Activated naive CD8-positive, alpha-beta T cell treated with anti-CD3 and anti-CD28 coated beads, Interleukin-2, amount 50 U/mL, for 24 hours (primary cell): ENCODE measurements around the gene GUCA1C.
A peak's percentile ranks its signal among the peaks of the same experiment; 100 is the strongest.

Source experiments
- ATAC-seq: fragments of 150-1000 bp; cut with Tn5 transposase; one replicate; pipeline ENCODE4 v1.10.0; 2021
- DNase-seq: peaks from one replicate; pipeline ENCODE4 v3.0.0; 2021
- H3K27ac Mint-ChIP-seq: one replicate; pipeline ENCODE4 v1.8.0; 2021; ENCODE audit warnings: mild to moderate bottlenecking, mixed read lengths
- H3K27me3 Mint-ChIP-seq: one replicate; pipeline ENCODE4 v1.8.0; 2021; ENCODE audit warnings: mixed read lengths
- H3K36me3 Mint-ChIP-seq: one replicate; pipeline ENCODE4 v1.8.0; 2021; ENCODE audit warnings: low read depth, mixed read lengths
- H3K4me1 Mint-ChIP-seq: one replicate; pipeline ENCODE4 v1.8.0; 2021; ENCODE audit warnings: mixed read lengths
- H3K4me3 Mint-ChIP-seq: one replicate; pipeline ENCODE4 v1.8.0; 2021; ENCODE audit warnings: mild to moderate bottlenecking, moderate library complexity, mixed read lengths
- H3K9me3 Mint-ChIP-seq: one replicate; pipeline ENCODE4 v1.8.0; 2021; ENCODE audit warnings: mixed read lengths

GUCA1C gene, protein sequence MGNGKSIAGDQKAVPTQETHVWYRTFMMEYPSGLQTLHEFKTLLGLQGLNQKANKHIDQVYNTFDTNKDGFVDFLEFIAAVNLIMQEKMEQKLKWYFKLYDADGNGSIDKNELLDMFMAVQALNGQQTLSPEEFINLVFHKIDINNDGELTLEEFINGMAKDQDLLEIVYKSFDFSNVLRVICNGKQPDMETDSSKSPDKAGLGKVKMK

DNA sequence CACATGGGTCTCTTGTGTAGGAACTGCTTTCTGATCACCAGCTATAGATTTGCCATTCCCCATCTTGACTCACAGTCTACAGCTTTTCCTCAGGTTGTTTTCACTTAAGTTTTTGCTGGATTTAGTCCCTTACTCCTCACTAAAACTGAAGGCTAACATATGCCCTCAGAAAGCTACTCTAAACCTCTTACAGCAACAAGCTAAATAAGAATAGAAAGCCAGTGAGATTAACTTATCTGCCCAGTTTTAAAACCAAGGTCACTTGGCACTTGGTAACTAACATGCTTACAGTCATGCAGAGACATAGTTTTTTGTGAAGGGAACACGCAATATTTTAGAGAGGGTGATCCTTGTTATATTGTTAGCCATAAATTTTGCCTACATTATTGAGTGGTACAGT, at the start of gene GUCA1C:
Gene GUCA1C (minus strand): TSS at position 180 of the 400 bp plus-strand sequence. CDS start 117 bp downstream, at position 63.
- Mint-ChIP-seq H3K4me3 (no peak within 1 kb of the TSS), H3K27ac (no peak within 1 kb of the TSS), H3K27me3 (peaks cover 14% of the 10 kb centered on the region), H3K4me1 (no peaks in the 10 kb centered on the region), H3K9me3 (no peaks in the 10 kb centered on the region), H3K36me3 (no peaks in the 10 kb centered on the region)
- DNase-seq (no peak), ATAC-seq (no peak)

DNA sequence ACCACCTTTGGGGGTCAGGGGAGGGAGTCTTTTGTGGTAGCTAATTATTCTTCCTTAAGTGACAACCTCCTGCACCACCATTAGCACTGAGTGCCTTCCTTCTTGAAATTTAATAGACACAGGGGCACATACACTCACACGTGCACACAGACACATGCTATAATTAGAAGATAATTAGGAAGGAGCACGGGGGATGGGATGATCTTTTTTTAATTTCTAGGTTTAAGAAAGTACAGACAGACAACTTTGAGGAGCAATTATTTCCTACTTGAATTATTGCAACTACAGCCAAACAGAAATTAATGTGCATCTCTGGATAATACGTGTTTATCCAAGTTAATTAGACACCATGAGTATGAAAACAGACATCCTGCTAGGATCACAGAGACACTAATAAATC, 44.8 kb upstream of the GUCA1C start:
- H3K36me3 Mint-ChIP-seq, result no peaks in the 10 kb centered on the region
- no peak overlapping the region for H3K4me3 Mint-ChIP-seq
- no peak for DNase-seq
- H3K27me3 Mint-ChIP-seq, result peaks cover 3% of the 10 kb centered on the region
- H3K9me3 Mint-ChIP-seq, result no peaks in the 10 kb centered on the region
- no peak overlapping the region for H3K27ac Mint-ChIP-seq
- no peak for ATAC-seq
- H3K4me1 Mint-ChIP-seq, result no peaks in the 10 kb centered on the region

DNA sequence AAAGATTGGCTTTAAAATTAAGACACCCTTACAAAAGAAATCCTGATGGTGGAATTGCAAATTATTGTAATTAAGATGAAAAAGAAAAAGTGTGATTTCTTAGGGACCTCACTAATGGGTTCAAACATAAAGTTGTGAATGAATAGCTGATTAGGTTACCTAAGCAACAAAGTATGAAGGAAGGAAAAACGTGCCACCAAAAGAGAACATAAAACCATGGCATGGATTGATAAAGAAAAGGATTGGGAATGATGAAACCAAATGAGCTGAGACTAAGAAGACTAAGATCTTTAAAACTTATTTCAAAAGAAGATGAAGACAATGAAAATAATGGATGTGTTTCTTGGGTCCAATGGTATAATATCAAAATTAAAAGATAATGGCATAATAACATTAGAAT, 32.2 kb upstream of the GUCA1C start:
- H3K27ac Mint-ChIP-seq, result no peak overlapping the region
- ATAC-seq (no peak), DNase-seq (no peak)
- no peaks in the 10 kb centered on the region for H3K4me1 Mint-ChIP-seq
- H3K36me3 Mint-ChIP-seq, result no peaks in the 10 kb centered on the region
- H3K4me3 Mint-ChIP-seq, result no peak overlapping the region
- no peaks in the 10 kb centered on the region for H3K9me3 Mint-ChIP-seq
- H3K27me3 Mint-ChIP-seq, result peaks cover 11% of the 10 kb centered on the region

DNA sequence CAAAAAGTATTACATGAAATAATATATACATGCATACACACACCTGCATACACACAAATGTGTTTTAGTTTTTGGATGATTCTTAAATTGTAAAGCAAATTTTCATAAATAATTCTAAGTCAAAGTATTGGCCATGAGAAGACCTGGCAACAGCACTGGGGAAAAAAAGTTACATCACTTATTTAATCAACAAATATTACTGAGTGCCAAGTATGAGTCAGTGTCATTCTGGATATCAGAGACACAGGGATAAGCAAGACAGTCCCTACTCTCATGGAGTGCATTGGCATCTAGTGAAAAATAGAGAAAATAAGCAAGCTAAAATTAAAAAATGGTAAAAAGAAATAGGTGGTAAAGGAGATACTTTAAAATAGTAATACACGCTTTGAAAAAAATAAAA, 29.4 kb upstream of the GUCA1C start:
- Mint-ChIP-seq H3K36me3 (no peaks in the 10 kb centered on the region), H3K4me1 (no peaks in the 10 kb centered on the region), H3K27ac (no peak overlapping the region), H3K4me3 (no peak overlapping the region), H3K27me3 (peaks cover 12% of the 10 kb centered on the region), H3K9me3 (no peaks in the 10 kb centered on the region)
- DNase-seq (no peak), ATAC-seq (no peak)

DNA sequence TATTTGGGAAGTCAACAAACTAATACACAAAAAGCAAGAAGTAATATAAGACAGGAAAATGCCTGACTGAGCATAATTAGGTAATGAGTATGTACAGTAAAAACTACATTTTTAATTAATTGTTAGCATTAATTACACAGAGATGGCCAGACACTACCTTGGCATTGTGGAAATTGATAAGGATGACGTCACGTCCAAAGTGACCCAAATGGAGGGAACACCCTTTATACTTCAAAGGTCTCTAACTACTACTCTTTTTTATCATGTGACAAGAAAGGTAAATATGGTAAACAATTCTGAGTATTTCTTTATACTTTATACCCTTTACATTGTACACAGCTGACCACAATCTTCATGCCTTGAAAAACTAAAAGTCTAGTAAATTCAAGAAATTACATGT, 22.4 kb upstream of the GUCA1C start:
- H3K9me3 Mint-ChIP-seq, result no peaks in the 10 kb centered on the region
- no peak for DNase-seq
- ATAC-seq, result no peak
- H3K36me3 Mint-ChIP-seq, result no peaks in the 10 kb centered on the region
- H3K4me1 Mint-ChIP-seq, result no peaks in the 10 kb centered on the region
- no peak overlapping the region for H3K27ac Mint-ChIP-seq
- H3K4me3 Mint-ChIP-seq, result no peak overlapping the region
- H3K27me3 Mint-ChIP-seq, result peaks cover 4% of the 10 kb centered on the region

DNA sequence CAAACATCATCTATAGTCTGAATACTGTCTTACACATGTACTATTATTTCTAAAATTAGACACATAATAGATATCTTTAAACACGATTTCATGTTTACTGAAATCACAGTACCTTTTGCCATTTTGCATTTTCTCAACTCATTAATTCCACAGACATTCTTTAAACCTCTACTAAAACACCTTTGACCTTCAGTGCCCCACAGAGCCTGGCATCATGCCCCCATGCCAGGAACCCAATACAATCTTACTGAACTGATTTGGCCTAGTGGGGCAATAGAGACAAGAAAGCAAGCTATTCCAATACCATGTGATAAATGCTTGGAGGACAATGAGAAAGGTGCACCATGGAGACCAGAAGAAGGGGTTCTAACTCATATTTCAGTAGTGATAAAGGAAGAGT, 19.3 kb upstream of the GUCA1C start:
- no peaks in the 10 kb centered on the region for H3K9me3 Mint-ChIP-seq
- no peaks in the 10 kb centered on the region for H3K4me1 Mint-ChIP-seq
- no peak overlapping the region for H3K4me3 Mint-ChIP-seq
- H3K36me3 Mint-ChIP-seq, result no peaks in the 10 kb centered on the region
- H3K27me3 Mint-ChIP-seq, result no peaks in the 10 kb centered on the region
- H3K27ac Mint-ChIP-seq, result no peak overlapping the region
- DNase-seq (no peak), ATAC-seq (no peak)

DNA sequence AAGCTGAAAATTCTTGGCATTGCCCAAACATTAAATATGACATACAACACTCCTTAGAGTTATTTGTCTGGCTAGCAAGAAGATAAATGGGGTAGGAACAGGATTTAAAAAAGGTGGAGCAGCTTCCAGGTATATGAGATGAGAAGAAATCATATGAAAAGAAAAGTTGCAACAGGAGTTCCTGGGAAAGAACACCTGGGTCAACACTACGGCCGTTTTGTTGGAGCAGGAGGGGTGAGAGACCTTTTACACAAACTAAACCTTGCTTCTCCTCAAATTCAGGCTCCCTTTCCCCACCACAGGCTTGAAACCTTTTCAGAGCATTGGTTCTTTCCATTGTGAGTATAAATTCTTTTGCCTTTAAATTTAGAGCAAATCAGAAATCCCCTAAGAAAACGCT, 18.8 kb upstream of the GUCA1C start:
- Mint-ChIP-seq H3K27ac (no peak overlapping the region), H3K36me3 (no peaks in the 10 kb centered on the region), H3K4me1 (no peaks in the 10 kb centered on the region), H3K9me3 (no peaks in the 10 kb centered on the region), H3K4me3 (no peak overlapping the region), H3K27me3 (no peaks in the 10 kb centered on the region)
- ATAC-seq (no peak), DNase-seq (no peak)

DNA sequence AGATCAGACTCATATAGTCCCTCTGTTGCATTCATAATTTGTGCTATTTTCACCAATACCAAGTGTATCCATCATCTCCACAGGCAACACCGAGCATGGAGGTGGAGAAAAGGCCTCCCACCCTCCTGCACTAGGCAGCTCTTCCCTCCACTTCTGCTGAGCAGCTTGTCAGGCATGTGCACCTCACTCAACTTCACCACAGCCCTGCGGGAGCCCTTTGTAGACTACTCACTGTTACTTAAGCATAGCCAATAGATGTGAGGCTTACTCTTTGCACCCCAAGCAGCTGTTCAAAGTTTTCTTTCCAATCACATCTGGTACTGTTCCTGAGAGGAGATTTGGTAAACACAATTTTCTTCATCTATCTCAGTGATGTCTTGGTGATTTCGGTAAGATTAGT, 16.9 kb upstream of the GUCA1C start:
- Mint-ChIP-seq H3K36me3 (no peaks in the 10 kb centered on the region), H3K27ac (no peak overlapping the region), H3K27me3 (no peaks in the 10 kb centered on the region), H3K4me3 (no peak overlapping the region), H3K9me3 (no peaks in the 10 kb centered on the region), H3K4me1 (peaks cover 2% of the 10 kb centered on the region)
- DNase-seq (no peak), ATAC-seq (no peak)

DNA sequence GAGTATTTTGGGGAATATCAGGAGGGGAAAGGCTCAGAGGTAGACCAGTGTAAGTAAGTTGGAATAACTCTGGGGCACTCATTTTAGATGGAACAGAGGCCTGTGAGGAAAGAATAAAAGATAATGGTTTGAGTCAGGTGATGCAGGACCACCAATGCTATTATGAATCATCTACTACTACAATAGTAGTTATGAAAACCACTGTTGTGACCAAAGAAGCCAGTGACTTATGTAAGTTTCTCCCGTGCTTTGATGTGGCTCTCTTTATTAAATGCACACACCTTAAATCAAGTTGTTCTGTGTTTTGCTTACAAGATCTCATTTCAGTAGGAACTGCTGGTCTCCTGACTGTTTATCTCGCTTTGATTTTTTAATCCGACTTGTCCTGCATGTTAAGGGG, 13.1 kb upstream of the GUCA1C start:
- no peak overlapping the region for H3K27ac Mint-ChIP-seq
- ATAC-seq (peak; percentile 36), DNase-seq (no peak)
- no peaks in the 10 kb centered on the region for H3K36me3 Mint-ChIP-seq
- H3K27me3 Mint-ChIP-seq, result no peaks in the 10 kb centered on the region
- no peaks in the 10 kb centered on the region for H3K9me3 Mint-ChIP-seq
- peaks cover 4% of the 10 kb centered on the region for H3K4me1 Mint-ChIP-seq
- no peak overlapping the region for H3K4me3 Mint-ChIP-seq

DNA sequence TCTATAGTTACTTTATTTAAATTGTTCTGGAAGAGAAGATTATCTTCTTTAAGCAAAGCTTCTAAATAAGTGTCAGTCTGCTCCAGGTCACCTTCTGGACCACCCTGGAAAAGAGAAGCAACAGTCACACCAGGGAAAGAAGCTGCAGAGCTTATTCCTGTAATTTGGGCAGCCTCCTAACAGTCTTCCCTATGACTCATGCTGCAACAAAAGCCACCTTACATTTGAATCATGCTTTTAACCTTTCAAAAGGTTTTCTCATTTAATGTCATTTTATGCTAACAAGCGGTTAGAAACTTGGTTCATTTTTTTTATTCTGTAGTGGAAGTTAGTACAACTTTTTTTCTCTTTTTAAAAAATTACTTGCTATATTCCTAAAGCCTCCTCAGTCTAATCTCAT, 5.3 kb upstream of the GUCA1C start:
- Mint-ChIP-seq H3K4me1 (peaks cover 11% of the 10 kb centered on the region), H3K27me3 (peaks cover 9% of the 10 kb centered on the region), H3K9me3 (no peaks in the 10 kb centered on the region), H3K4me3 (no peak overlapping the region), H3K36me3 (no peaks in the 10 kb centered on the region), H3K27ac (no peak overlapping the region)
- DNase-seq (no peak), ATAC-seq (no peak)

DNA sequence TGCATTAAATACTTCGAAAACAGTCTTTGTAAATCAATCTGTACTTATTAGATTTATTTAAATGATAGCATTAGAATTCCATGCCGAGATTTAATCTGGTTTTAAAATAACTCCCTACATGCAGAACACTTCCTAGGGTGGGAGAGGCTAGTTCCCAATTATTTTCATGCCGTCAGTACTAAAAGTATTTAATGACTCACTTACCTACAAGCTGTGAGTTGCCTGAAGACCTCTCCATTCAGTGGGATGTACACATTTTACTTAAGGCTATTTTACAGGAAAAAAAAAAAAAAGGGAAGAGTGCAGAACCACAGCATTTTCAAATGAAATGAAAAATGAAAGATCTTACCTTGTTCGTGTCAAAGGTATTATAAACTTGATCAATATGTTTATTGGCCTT, 469 bp downstream of the GUCA1C start:
- H3K27me3 Mint-ChIP-seq, result peaks cover 14% of the 10 kb centered on the region
- DNase-seq (no peak), ATAC-seq (no peak)
- H3K4me3 Mint-ChIP-seq, result no peak overlapping the region
- H3K36me3 Mint-ChIP-seq, result no peaks in the 10 kb centered on the region
- no peak overlapping the region for H3K27ac Mint-ChIP-seq
- no peaks in the 10 kb centered on the region for H3K4me1 Mint-ChIP-seq
- H3K9me3 Mint-ChIP-seq, result no peaks in the 10 kb centered on the region

DNA sequence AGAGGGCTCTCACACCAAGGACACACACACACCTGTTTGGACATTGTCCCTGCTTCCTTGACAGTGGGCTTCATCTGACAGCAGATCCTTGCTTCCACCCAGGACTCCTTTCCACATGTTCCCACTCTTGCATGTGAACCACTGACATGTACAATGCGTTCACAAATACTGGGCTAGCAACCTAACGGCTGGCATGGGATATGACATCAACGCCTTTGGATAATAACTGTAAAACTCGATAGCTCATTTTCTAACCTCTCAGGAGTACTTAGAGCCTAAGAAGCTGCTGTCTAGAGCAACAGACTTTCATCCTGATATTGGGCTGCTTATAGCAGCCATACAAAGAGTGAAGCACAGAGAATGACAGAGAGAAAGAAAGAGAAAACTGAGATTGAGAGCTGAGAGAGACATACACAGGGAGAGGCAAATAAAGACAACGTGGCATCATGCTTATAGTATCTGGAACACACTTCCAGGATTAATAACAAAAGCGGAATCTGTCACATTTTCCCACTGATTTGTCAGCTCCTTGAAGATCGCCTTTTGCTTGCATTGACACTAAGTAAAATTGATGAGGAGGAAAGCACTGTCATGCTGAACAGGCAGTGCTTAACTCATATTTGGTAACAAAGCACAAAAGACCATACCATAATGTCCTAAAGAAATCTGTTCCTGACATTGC, 1.7 kb downstream of the GUCA1C start:
- peaks cover 14% of the 10 kb centered on the region for H3K27me3 Mint-ChIP-seq
- H3K36me3 Mint-ChIP-seq, result no peaks in the 10 kb centered on the region
- ATAC-seq (no peak), DNase-seq (no peak)
- H3K4me3 Mint-ChIP-seq, result no peak overlapping the region
- H3K4me1 Mint-ChIP-seq, result no peaks in the 10 kb centered on the region
- no peak overlapping the region for H3K27ac Mint-ChIP-seq
- H3K9me3 Mint-ChIP-seq, result no peaks in the 10 kb centered on the region

DNA sequence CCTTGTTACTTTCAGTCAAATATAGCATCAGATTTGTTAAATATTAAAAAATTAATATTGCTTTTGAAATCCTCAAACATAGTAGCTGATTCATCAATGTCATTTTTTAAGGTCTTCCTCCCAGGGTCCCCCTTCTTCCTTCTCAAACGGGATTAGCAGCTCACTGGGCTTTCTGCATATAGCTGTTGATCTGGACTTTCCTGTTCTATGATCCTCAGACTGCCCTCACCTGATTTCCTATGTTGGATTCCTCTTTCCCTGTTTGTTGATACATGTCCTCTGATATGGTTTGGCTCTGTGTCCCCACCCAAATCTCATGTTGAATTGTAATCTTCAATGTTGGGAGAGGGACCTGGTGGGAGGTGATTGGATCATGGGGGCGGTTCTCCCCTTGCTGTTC, 5.8 kb downstream of the GUCA1C start:
- no peaks in the 10 kb centered on the region for H3K36me3 Mint-ChIP-seq
- DNase-seq (no peak), ATAC-seq (no peak)
- H3K27ac Mint-ChIP-seq, result no peak overlapping the region
- H3K4me1 Mint-ChIP-seq, result no peaks in the 10 kb centered on the region
- H3K9me3 Mint-ChIP-seq, result no peaks in the 10 kb centered on the region
- peaks cover 5% of the 10 kb centered on the region for H3K27me3 Mint-ChIP-seq
- no peak overlapping the region for H3K4me3 Mint-ChIP-seq

DNA sequence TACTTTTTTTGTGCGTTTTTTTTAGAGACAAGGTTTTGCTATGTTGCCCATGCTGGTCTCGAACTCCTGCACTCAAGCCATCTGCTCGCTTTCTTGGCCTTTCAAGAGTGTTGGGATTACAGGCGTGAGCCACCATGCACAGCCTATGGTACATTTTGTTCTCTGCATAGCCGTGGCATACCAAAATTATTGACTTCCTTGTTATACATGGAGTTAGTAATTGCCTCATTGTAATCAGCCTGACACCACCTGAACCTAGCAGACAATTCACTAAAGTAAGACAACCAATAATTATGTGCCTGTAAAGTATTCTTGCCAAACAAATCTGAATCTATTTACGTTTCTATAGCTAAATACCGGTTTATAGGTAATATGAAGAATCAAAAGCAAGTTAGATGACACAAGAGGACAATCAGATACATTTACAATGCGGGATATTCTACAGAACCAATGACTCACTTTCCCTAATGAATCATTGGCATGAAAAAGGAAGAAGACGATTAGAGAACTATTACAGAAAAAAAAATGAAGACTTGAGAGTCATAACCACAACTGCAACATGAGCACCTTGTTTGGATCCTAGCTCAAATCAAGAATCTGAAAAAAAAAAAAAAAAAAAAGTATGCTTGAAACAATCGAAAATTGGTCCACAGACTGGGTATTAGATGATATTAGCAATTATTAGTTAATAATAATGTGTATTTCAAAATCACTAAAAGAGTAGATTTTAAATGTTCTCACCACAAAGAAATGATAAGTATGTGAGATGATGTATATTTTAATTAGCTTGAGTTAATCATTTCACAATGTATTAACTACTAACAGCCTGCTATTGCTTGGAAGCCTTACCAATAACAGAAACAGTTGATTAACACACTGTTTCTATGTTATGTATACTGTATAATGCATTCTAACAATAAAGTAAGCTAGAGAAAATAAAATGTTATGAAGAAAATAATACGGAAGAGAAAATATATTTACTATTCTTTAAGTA, 7.1 kb downstream of the GUCA1C start:
- H3K27ac Mint-ChIP-seq, result no peak overlapping the region
- no peaks in the 10 kb centered on the region for H3K9me3 Mint-ChIP-seq
- H3K27me3 Mint-ChIP-seq, result peaks cover 2% of the 10 kb centered on the region
- no peaks in the 10 kb centered on the region for H3K36me3 Mint-ChIP-seq
- H3K4me1 Mint-ChIP-seq, result no peaks in the 10 kb centered on the region
- H3K4me3 Mint-ChIP-seq, result no peak overlapping the region
- no peak for DNase-seq
- peak; percentile 33 for ATAC-seq
